Measurements from ENCODE around the gene RFX7. TPM values are rescaled to one million over a fixed set of nuclear protein-coding genes. Genes with fewer than 3 reads are reported as not detected.

RFX7 gene
- total RNA-seq, 4 donors from 2014 or later, result 7.5 to 10.7 (median 9.9) TPM

- Histone ChIP-seq H3K36me3 (no peaks in the 10 kb centered on the region), H3K9me3 (no peaks in the 10 kb centered on the region), H3K27me3 (no peaks in the 10 kb centered on the region), H3K27ac (no peak overlapping the region), H3K4me3 (no peak overlapping the region), H3K4me1 (no peaks in the 10 kb centered on the region)
- 73 to 77% methylated on average over 5 of the region's 5 CpGs for WGBS, 2 donors
- intact Hi-C loops (cut with DNase I), result no loop called here
- DNase-seq, result no peak
- TF ChIP-seq CTCF (IDR thresholded peaks at IDR 0.05), result no peak
- TF ChIP-seq POLR2A (IDR thresholded peaks at IDR 0.05), result no peak
Measured at GRCh38 chr15:56077081-56077480, 166.6 kb downstream of the RFX7 start.

- Histone ChIP-seq H3K4me1 (no peaks in the 10 kb centered on the region), H3K27ac (no peak overlapping the region), H3K9me3 (no peaks in the 10 kb centered on the region), H3K27me3 (no peaks in the 10 kb centered on the region), H3K4me3 (no peak overlapping the region), H3K36me3 (no peaks in the 10 kb centered on the region)
- WGBS, 2 donors, result 44 to 47% methylated on average over 2 of the region's 2 CpGs
- no peak for DNase-seq
- intact Hi-C loops (cut with DNase I), result no loop called here
- no peak for TF ChIP-seq CTCF (IDR thresholded peaks at IDR 0.05)
- TF ChIP-seq POLR2A (IDR thresholded peaks at IDR 0.05), result no peak
Measured at GRCh38 chr15:56076640-56077039, 167.0 kb downstream of the RFX7 start.

GRCh38 chr15:56074481-56075265 is 169.0 kb downstream of the RFX7 start:
- Histone ChIP-seq H3K27ac (no peak overlapping the region), H3K4me3 (no peak overlapping the region), H3K36me3 (no peaks in the 10 kb centered on the region), H3K4me1 (no peaks in the 10 kb centered on the region), H3K27me3 (no peaks in the 10 kb centered on the region), H3K9me3 (no peaks in the 10 kb centered on the region)
- no peak for DNase-seq
- 17 to 21% methylated on average over 5 of the region's 5 CpGs for WGBS, 2 donors
- no peak for TF ChIP-seq POLR2A (IDR thresholded peaks at IDR 0.05)
- TF ChIP-seq CTCF (IDR thresholded peaks at IDR 0.05), result no peak
- intact Hi-C loops (cut with DNase I), result no loop called here

- DNase-seq, result no peak
- H3K4me1 ChIP-seq, result no peaks in the 10 kb centered on the region
- H3K27ac ChIP-seq, result no peak overlapping the region
- H3K4me3 ChIP-seq, result no peak overlapping the region
- intact Hi-C loops (cut with DNase I), result no loop called here
- no peaks in the 10 kb centered on the region for H3K27me3 ChIP-seq
- TF ChIP-seq CTCF (IDR thresholded peaks at IDR 0.05), result no peak
- TF ChIP-seq POLR2A (IDR thresholded peaks at IDR 0.05), result no peak
- no peaks in the 10 kb centered on the region for H3K36me3 ChIP-seq
- no peaks in the 10 kb centered on the region for H3K9me3 ChIP-seq
- WGBS, 2 donors, result 43 to 51% methylated on average over 3 of the region's 3 CpGs
Measured at GRCh38 chr15:56064152-56064551, 179.5 kb downstream of the RFX7 start.

GRCh38 chr15:56059716-56060115 is 184.0 kb downstream of the RFX7 start:
- intact Hi-C loops (cut with DNase I), result no loop called here
- no peak for DNase-seq
- Histone ChIP-seq H3K4me3 (no peak overlapping the region), H3K27me3 (no peaks in the 10 kb centered on the region), H3K36me3 (no peaks in the 10 kb centered on the region), H3K4me1 (no peaks in the 10 kb centered on the region), H3K9me3 (no peaks in the 10 kb centered on the region), H3K27ac (no peak overlapping the region)
- TF ChIP-seq CTCF (IDR thresholded peaks at IDR 0.05) (no peak), POLR2A (IDR thresholded peaks at IDR 0.05) (no peak)
- WGBS, 2 donors, result 40 to 52% methylated on average over 2 of the region's 2 CpGs
